HG02981 (cell line): ENCODE data around the gene SDCBP2.

Source experiments
- ATAC-seq: cut with Tn5 transposase; IDR thresholded peaks from one replicate; pipeline ENCODE4 v1.9.1; 2021; ENCODE audit warnings: mild to moderate bottlenecking, moderate library complexity; ENCODE audit not compliant: unreplicated experiment

The SDCBP2 gene

GRCh38 chr20:1298888-1299511, 29.9 kb downstream of the SDCBP2 start:
- no peak for ATAC-seq

DNA sequence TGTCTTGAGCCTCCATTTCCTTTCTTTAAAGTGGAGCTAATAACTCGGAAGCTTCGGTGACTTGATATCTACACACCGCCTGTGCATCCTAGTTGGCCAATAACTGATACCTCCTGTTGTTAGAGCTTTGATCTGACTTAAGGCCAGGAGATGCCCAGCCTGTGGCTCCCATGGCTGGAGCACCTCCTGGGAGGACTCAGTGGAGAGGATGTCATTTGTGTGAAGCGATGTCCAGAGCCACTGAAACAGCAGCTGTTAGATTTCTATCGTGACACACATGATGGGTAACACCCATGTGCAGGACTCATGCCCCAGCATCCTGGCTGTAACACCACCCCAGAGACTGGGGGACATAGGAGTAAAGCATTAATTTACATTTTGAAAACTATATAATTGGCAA, 30.8 kb downstream of the SDCBP2 start:
- ATAC-seq, result no peak

GRCh38 chr20:1297486-1297885, 31.5 kb downstream of the SDCBP2 start:
- no peak for ATAC-seq

DNA sequence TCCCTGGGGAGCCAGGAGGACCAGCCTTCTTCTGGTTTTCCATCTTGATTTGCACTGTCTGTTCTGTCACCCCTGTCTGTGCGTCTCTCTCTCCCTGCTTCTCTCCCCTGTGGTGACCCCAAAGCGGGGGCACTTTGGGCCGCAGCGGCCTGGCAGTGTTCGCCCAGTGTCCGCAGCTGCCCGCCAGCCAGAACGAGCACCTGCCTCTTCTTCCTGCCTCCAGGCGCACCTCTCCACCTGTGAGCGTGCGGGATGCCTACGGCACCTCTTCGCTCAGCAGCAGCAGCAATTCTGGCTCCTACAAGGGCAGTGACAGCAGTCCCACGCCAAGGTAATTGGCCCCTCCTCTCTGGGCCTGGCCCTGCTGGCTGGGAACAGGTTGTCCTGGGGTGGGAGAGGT, 32.0 kb downstream of the SDCBP2 start:
- no peak for ATAC-seq

GRCh38 chr20:1296117-1296610, 32.8 kb downstream of the SDCBP2 start:
- ATAC-seq, result no peak

DNA sequence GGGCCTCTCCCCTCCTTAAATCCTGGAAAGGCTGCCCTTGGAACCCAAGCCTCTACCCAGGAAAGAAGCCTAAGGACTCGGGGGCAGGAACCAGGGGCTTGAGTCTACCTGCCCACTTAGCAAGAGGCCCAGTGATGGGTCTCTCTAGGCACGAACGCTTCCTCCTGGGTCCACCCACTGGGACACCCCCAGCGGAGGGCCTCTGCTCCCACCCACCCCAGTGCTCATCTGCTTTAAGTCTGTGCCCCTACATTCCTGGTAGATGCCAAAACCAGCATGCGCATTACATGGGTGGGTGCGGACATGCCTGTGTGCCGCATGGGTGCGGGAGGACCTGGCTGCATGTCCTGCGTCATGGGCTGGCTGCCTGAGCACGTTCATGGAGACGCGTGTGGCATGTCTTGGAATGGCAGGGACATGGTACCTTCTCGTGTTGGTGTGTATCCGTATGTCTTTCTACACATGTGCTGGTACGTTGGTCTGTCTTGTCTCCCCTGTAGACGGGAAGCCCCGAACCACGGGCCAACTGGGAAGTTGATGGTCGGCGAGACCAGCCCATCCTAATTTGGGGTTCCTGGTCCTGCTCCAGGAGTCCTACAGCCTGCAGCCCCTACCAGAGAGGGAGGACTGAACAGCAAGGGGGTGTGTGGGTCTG, 33.5 kb downstream of the SDCBP2 start:
- ATAC-seq, result no peak

- no peak for ATAC-seq
These were observed 34.4 kb downstream of the SDCBP2 start for GRCh38 chr20:1294497-1294896.

GRCh38 chr20:1293641-1294379, 35.1 kb downstream of the SDCBP2 start:
- no peak for ATAC-seq

GRCh38 chr20:1292620-1293019, 36.3 kb downstream of the SDCBP2 start:
- ATAC-seq, result no peak

GRCh38 chr20:1291191-1291741, 37.7 kb downstream of the SDCBP2 start:
- ATAC-seq, result no peak

DNA sequence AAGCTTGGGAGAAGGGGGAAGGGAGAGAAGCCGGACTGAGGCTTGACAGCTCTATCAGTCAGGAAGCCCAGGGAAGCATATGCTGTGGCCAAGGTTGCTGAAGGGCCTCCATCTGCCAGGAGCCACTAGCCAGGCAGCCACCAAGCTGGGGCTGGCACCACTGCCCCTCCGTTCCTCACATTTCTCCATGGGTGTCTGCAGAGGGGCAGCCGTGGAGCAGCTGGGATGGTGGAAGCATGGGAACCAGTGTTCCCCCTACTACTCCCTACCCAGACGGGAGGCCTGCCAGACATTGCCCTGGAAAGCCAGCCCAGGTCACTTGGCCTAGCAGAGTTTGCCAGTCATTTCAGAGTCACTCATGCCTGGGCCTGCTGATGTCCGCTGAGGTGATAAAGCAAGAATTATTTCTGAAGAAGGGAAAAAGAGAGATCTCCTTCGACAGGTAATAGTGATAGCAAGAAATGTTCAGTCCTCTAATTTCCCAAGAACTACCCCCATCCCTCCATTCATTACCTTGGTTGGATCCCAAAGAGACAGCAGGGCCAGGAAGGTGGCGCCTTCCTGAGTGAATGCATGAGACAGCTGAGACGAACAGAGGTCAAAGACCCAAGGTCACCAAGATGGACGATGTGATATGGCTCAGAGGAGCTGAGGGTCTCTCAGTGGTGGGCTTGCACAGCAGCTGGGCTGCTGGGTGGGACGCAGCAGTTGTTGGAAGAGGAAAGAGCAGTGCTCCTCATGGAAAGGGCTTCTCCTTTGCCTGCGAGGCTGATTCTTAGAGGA, 41.0 kb downstream of the SDCBP2 start:
- ATAC-seq, result no peak

DNA sequence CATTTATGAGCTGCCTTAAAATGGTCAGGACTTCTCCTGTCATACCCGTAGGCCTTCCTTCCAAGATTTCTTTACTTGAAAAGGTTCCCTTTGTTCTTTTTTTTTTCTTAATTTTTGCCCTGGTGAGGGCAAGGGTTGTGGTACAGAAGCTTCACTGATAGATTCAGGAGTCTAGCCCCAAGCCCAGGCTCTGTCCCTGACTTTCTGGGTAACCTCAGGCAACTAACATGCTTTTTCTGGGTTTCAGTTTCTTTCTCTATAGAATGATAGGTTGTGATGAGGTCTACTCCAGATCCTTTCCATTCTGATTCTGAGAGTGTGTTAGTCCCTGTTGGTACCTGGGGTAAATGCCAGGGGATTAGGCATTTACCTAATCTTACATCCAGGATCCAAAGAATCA, 41.6 kb downstream of the SDCBP2 start:
- ATAC-seq, result no peak

DNA sequence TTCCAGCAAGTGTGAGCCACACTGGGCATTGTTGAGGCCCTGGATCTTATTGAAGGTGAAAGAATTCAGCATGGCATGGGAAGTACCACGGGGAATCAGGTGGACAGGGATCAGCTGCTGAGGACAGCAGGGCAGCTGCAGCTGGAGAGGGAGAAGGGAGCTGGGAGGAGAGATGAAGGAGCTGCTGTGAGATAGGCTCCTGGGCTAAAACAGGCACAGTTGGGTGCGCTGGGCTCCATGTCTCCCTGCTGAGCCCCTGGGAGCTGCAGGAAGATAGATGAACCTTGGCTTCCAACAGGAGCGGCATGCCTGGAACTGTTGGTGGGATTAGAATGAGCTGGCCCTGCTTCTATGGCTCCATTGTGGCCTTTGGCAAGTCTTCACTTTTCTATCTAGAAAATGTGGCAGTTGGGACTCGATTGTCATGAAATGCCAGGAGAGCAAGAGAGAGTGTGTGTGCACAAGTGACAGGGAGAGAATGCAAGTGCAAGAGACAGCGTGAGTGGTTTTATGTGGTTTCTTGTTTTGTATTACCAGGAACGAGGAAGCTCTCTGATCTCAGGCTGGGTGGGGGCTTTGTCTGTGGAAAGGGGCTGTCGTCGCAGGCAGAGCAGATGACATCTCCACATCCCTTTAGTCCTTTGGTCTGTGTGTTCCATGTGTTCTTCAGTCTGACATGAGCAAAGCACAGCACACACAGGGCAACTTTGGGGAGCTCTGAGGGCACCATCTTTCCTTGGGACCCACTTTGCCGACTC, 42.5 kb downstream of the SDCBP2 start:
- ATAC-seq, result no peak

GRCh38 chr20:1283522-1284510, 45.1 kb downstream of the SDCBP2 start:
- no peak for ATAC-seq

DNA sequence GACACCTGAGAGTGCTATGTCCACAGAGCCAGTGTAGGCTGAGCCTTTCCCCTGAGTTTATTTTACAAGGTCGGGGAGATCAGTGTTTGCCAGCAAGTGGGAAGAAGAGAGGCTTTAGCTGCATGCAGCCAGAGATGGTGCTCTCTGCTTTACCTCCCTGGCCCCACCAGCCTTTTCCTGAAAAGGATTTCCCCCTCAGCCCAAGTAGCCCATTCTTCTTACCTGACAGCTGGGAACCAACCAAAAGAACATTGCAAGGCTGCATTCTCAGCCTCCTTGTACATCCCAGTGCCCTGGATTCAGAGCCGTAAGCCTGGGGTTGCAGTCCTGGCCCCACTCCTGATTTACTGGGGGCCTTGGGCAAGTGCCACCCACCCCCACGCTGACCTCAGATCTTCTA, 46.0 kb downstream of the SDCBP2 start:
- no peak for ATAC-seq

- ATAC-seq, result no peak
These were observed 47.5 kb downstream of the SDCBP2 start for GRCh38 chr20:1281279-1282057.

GRCh38 chr20:1280195-1281102, 48.5 kb downstream of the SDCBP2 start:
- ATAC-seq, result no peak
